B cell (primary cell): Measurements from ENCODE around the gene RNF150. TPM values are rescaled to one million over a fixed set of nuclear protein-coding genes. Genes with fewer than 3 reads are reported as not detected.

ENCODE experiments used
- ATAC-seq: fragments of 200-7000 bp; cut with Tn5 transposase; one replicate; pipeline ENCODE4 v1.10.0; 2021; ENCODE audit warnings: low read depth, mild to moderate bottlenecking, moderate number of reproducible peaks, moderate library complexity
- CTCF ChIA-PET: fragments of 350-600 bp; sonication (Branson Sonifier 250); formaldehyde crosslinking; loops from one replicate; lab custom pipeline; 2021; ENCODE audit warnings: antibody characterized with exemption, inconsistent platforms; lab: Charles Lee
- POLR2A ChIA-PET: fragments of 350-600 bp; sonication (Branson Sonifier 250); formaldehyde crosslinking; loops from one replicate; lab custom pipeline; 2021; ENCODE audit warnings: antibody characterized with exemption; lab: Charles Lee
- DNase-seq: peaks from one replicate; pipeline ENCODE4 v3.0.0; 2013
- H2AFZ ChIP-seq: 2 replicates; pipeline ENCODE4 v1.6.1; 2012; ENCODE audit warnings: mild to moderate bottlenecking, low read depth, low read length; ENCODE audit not compliant: insufficient read depth, poor library complexity, severe bottlenecking
- H3K27ac ChIP-seq, 2 donors: 1 replicate in 1 of 2; 2 replicates in 1 of 2; pipeline ENCODE4 v1.5.1; 2012 to 2013; ENCODE audit warnings: low read length in 2 of 2, mild to moderate bottlenecking in 2 of 2, moderate library complexity in 1 of 2
- H3K27me3 ChIP-seq, 4 experiments: fragments of 200-600 bp in 1 of 4; sonication (generic) in 1 of 4; replicated peaks in 1 of 4; 1 replicate in 2 of 4; 2 replicates in 2 of 4; pipeline versions ENCODE4 v1.6.1 to v1.7.0; 2013 to 2016; ENCODE audit warnings: low read length in 3 of 4, mild to moderate bottlenecking in 2 of 4, mixed read lengths in 1 of 4, moderate library complexity in 1 of 4; ENCODE audit not compliant: insufficient read depth in 4 of 4, control insufficient read depth in 3 of 4; ENCODE audit errors: control extremely low read depth in 1 of 4
- H3K36me3 ChIP-seq, 2 experiments: replicated peaks in 1 of 2; 1 replicate in 1 of 2; 2 replicates in 1 of 2; pipeline versions ENCODE4 v1.6.1 to v1.7.1; 2013; ENCODE audit warnings: low read length in 1 of 2; ENCODE audit not compliant: insufficient read depth in 2 of 2, control insufficient read depth in 1 of 2; ENCODE audit errors: control extremely low read depth in 1 of 2, extremely low read depth in 1 of 2
- H3K4me1 ChIP-seq, 2 donors: fragments of 200-600 bp in 1 of 2; sonication (generic) in 1 of 2; 1 replicate in 1 of 2; 2 replicates in 1 of 2; pipeline versions ENCODE4 v1.5.1 to v1.6.1; 2013 to 2017; ENCODE audit warnings: low read length in 2 of 2; ENCODE audit not compliant: control insufficient read depth in 2 of 2, insufficient read depth in 2 of 2
- H3K4me2 ChIP-seq: replicated peaks from 2 replicates; pipeline ENCODE3; 2012; ENCODE audit warnings: mild to moderate bottlenecking, low read depth, low read length; ENCODE audit not compliant: poor library complexity, severe bottlenecking
- H3K4me3 ChIP-seq, 5 experiments: fragments of 200-600 bp in 1 of 5; sonication (generic) in 1 of 5; 1 replicate in 3 of 5; 2 replicates in 2 of 5; pipeline versions ENCODE4 v1.5.1 to v1.7.0; 2011 to 2016; ENCODE audit warnings: low read length in 4 of 5, mild to moderate bottlenecking in 4 of 5, low read depth in 2 of 5, control low read depth in 1 of 5, moderate library complexity in 1 of 5; ENCODE audit not compliant: insufficient read depth in 1 of 5; ENCODE audit errors: control extremely low read depth in 1 of 5, extremely low read depth in 1 of 5
- H3K79me2 ChIP-seq: fragments of 200-600 bp; sonication (generic); one replicate; pipeline ENCODE4 v1.6.0; 2016; ENCODE audit warnings: low read length; ENCODE audit not compliant: control insufficient read depth, insufficient read depth
- H3K9ac ChIP-seq: fragments of 200-600 bp; sonication (generic); 2 replicates; pipeline ENCODE4 v1.6.1; 2017; ENCODE audit warnings: mild to moderate bottlenecking, low read length, moderate library complexity
- H3K9me3 ChIP-seq, 3 donors: one replicate each; pipeline versions ENCODE4 v1.6.1 to v1.7.1; 2013; ENCODE audit warnings: low read length in 2 of 3; ENCODE audit not compliant: control insufficient read depth in 2 of 3, insufficient read depth in 1 of 3; ENCODE audit errors: control extremely low read depth in 1 of 3
- H4K20me1 ChIP-seq: 2 replicates; pipeline ENCODE4 v1.6.0; 2012; ENCODE audit warnings: mild to moderate bottlenecking, low read length; ENCODE audit not compliant: insufficient read depth, control insufficient read depth, poor library complexity, severe bottlenecking
- H3K27ac Mint-ChIP-seq: one replicate; pipeline ENCODE4 v1.8.0; 2021; ENCODE audit warnings: mixed read lengths
- H3K27me3 Mint-ChIP-seq: one replicate; pipeline ENCODE4 v1.8.0; 2021; ENCODE audit warnings: mixed read lengths
- H3K4me1 Mint-ChIP-seq: one replicate; pipeline ENCODE4 v1.8.0; 2021; ENCODE audit warnings: mixed read lengths
- H3K4me3 Mint-ChIP-seq: one replicate; pipeline ENCODE4 v1.8.0; 2021; ENCODE audit warnings: mixed read lengths
- H3K9me3 Mint-ChIP-seq: one replicate; pipeline ENCODE4 v1.8.0; 2022; ENCODE audit warnings: mixed read lengths; ENCODE audit not compliant: insufficient read depth
- CTCF ChIP-seq: fragments of 200-600 bp; IDR thresholded peaks from one replicate; pipeline ENCODE4 v1.8.0; 2022; ENCODE audit warnings: antibody characterized with exemption, mild to moderate bottlenecking
- EZH2 ChIP-seq: IDR thresholded peaks from 2 replicates; pipeline ENCODE4 v1.6.1; 2012; ENCODE audit warnings: borderline replicate concordance, low read depth, mild to moderate bottlenecking, moderate library complexity, low read length; ENCODE audit not compliant: insufficient read depth, poor library complexity, severe bottlenecking
- WGBS: methylation state at CpG from one replicate; pipeline ENCODE4 v1.1.5; 2013; ENCODE audit warnings: missing lambda C conversion rate; ENCODE audit not compliant: insufficient coverage; 5-methylcytosine and 5-hydroxymethylcytosine counted together
- intact Hi-C: fragments of 100-400 bp; cut with micrococcal nuclease; formaldehyde crosslinking; loops from one replicate; pipeline ENCODE4 v1.10.0; 2022
- polyA plus RNA-seq: library from polyadenylated mRNA; depleted of rRNA; stranded (reverse); fragments of >200 nt; gene quantifications from 2 replicates; pipeline ENCODE4 v1.2.3, GENCODE V29; 2012
- total RNA-seq, 2 donors: library from RNA; stranded (reverse); fragments of 120-200 nt in 1 of 2; gene quantifications; 1 replicate in 1 of 2; 2 replicates in 1 of 2; pipeline versions ENCODE4 v1.2.3 to v1.2.4, GENCODE V29; 2013 to 2022

Gene RNF150
- total and polyA plus RNA-seq, 2 donors (not counting 1 experiment from before 2014, with no cell fraction given) = not detected

- H3K4me3 Mint-ChIP-seq = no peak overlapping the region
- no peak overlapping the region for H3K9ac ChIP-seq
- H3K4me3 ChIP-seq = no peak overlapping the region
- no peaks in the 10 kb centered on the region for H3K4me1 Mint-ChIP-seq
- no peaks in the 10 kb centered on the region for H4K20me1 ChIP-seq
- intact Hi-C loops = no loop called here
- H3K4me2 ChIP-seq = no peak overlapping the region
- H3K27me3 Mint-ChIP-seq = peaks cover 4% of the 10 kb centered on the region
- CTCF ChIA-PET = no interaction called here
- TF ChIP-seq EZH2 = no peak
- TF ChIP-seq CTCF = no peak
- no peaks in the 10 kb centered on the region for H3K36me3 ChIP-seq
- no peaks in the 10 kb centered on the region for H3K9me3 ChIP-seq
- no peak overlapping the region for H2AFZ ChIP-seq
- DNase-seq = no peak
- H3K9me3 Mint-ChIP-seq = peaks cover 6% of the 10 kb centered on the region
- ATAC-seq = no peak
- H3K79me2 ChIP-seq = no peaks in the 10 kb centered on the region
- no peak overlapping the region for H3K27ac ChIP-seq
- H3K27ac Mint-ChIP-seq = no peak overlapping the region
- H3K4me1 ChIP-seq = no peaks in the 10 kb centered on the region
- POLR2A ChIA-PET = no interaction called here
- H3K27me3 ChIP-seq = no peaks in the 10 kb centered on the region
These were observed 136.5 kb downstream of the RNF150 start for GRCh38 chr4:140996766-140997165.

GRCh38 chr4:140995058-140995457 lies 138.2 kb downstream of the RNF150 start:
- Histone ChIP-seq H3K4me3 (no peak overlapping the region), H2AFZ (no peak overlapping the region), H3K9me3 (no peaks in the 10 kb centered on the region), H3K79me2 (no peaks in the 10 kb centered on the region), H4K20me1 (no peaks in the 10 kb centered on the region), H3K9ac (no peak overlapping the region), H3K27me3 (no peaks in the 10 kb centered on the region), H3K4me1 (no peaks in the 10 kb centered on the region), H3K4me2 (no peak overlapping the region), H3K36me3 (no peaks in the 10 kb centered on the region), H3K27ac (no peak overlapping the region)
- POLR2A ChIA-PET = no interaction called here
- H3K4me1 Mint-ChIP-seq = no peaks in the 10 kb centered on the region
- no peak overlapping the region for H3K27ac Mint-ChIP-seq
- CTCF ChIA-PET = no interaction called here
- peaks cover 4% of the 10 kb centered on the region for H3K27me3 Mint-ChIP-seq
- H3K4me3 Mint-ChIP-seq = no peak overlapping the region
- H3K9me3 Mint-ChIP-seq = peaks cover 6% of the 10 kb centered on the region
- intact Hi-C loops = no loop called here
- ATAC-seq (no peak), DNase-seq (no peak)
- 100% methylated on average over 1 of the region's 1 CpG for WGBS
- TF ChIP-seq EZH2 (no peak), CTCF (no peak)
